GM12878 (cell line): ENCODE data around the gene PANK1. TPM values are rescaled to one million over a fixed set of nuclear protein-coding genes. Genes with fewer than 3 reads are reported as not detected.

Experiments used
- BRCA1 ChIP-seq: IDR thresholded peaks from 2 replicates; pipeline ENCODE4 v1.6.1; 2011; ENCODE audit warnings: low read depth, low read length, improper control_type of control experiment
- IRF4 ChIP-seq: IDR thresholded peaks from 2 replicates; pipeline ENCODE4 v1.6.1; 2011; ENCODE audit warnings: low read depth, low read length
- NR2F1 ChIP-seq: fragments of 450-650 bp; conservative IDR thresholded peaks from 2 replicates; pipeline ENCODE4 v1.6.1; 2017; ENCODE audit warnings: mild to moderate bottlenecking
- YY1 ChIP-seq: IDR thresholded peaks from 2 replicates; pipeline ENCODE4 v1.6.1; 2011; ENCODE audit warnings: low read depth, mild to moderate bottlenecking, low read length
- polyA plus RNA-seq, 11 experiments: library from polyadenylated mRNA; depleted of rRNA in 4 of 11; unstranded in 6 of 11; stranded (reverse) in 5 of 11; fragments of >200 nt; fragmentation: Nextera tagmentation in 4 of 11; fragmentation: Illumina TruSeq in 1 of 11; extraction: Ambion mirVana in 4 of 11; extraction: Trizol in 1 of 11; gene quantifications; 1 replicate in 1 of 11; 2 replicates in 10 of 11; pipeline versions ENCODE4 v1.2.1 to v1.2.3, GENCODE V29; 2011 to 2016; ENCODE audit warnings: inconsistent platforms in 2 of 11, missing spikeins in 2 of 11, low read depth in 1 of 11
- total RNA-seq, 4 experiments: library from RNA; depleted of rRNA in 3 of 4; stranded (reverse); fragments of >200 nt in 3 of 4; fragmentation: Illumina TruSeq in 1 of 4; extraction: Trizol in 1 of 4; gene quantifications; 2 replicates each; pipeline versions ENCODE4 v1.2.1 to v1.2.3, GENCODE V29; 2013 to 2021
- TF ChIP-seq, protein P1 (sequence below): fragments of 450-650 bp; IDR thresholded peaks from 2 replicates; pipeline ENCODE4 v1.6.1; 2017; ENCODE audit warnings: mild to moderate bottlenecking, low read depth, inconsistent platforms; ENCODE audit not compliant: poor library complexity, severe bottlenecking
- TF ChIP-seq, protein P2 (sequence below): fragments of 150-350 bp; IDR thresholded peaks from 2 replicates; pipeline ENCODE4 v1.6.1; 2016; ENCODE audit warnings: low read depth, low read length

Gene PANK1
- total and polyA plus RNA-seq, 10 of the 15 experiments (the other 5 are each of a cell fraction or from before 2014, with no cell fraction given), result 1.9 to 10.6 (median 5.8) TPM

GRCh38 chr10:89567576-89568245 is 77.3 kb downstream of the PANK1 start (continued):
- TF ChIP-seq, protein P1, sequence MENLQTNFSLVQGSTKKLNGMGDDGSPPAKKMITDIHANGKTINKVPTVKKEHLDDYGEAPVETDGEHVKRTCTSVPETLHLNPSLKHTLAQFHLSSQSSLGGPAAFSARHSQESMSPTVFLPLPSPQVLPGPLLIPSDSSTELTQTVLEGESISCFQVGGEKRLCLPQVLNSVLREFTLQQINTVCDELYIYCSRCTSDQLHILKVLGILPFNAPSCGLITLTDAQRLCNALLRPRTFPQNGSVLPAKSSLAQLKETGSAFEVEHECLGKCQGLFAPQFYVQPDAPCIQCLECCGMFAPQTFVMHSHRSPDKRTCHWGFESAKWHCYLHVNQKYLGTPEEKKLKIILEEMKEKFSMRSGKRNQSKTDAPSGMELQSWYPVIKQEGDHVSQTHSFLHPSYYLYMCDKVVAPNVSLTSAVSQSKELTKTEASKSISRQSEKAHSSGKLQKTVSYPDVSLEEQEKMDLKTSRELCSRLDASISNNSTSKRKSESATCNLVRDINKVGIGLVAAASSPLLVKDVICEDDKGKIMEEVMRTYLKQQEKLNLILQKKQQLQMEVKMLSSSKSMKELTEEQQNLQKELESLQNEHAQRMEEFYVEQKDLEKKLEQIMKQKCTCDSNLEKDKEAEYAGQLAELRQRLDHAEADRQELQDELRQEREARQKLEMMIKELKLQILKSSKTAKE, result no peak
- TF ChIP-seq YY1 (no peak), BRCA1 (no peak), IRF4 (no peak), NR2F1 (no peak)
- TF ChIP-seq, protein P2, sequence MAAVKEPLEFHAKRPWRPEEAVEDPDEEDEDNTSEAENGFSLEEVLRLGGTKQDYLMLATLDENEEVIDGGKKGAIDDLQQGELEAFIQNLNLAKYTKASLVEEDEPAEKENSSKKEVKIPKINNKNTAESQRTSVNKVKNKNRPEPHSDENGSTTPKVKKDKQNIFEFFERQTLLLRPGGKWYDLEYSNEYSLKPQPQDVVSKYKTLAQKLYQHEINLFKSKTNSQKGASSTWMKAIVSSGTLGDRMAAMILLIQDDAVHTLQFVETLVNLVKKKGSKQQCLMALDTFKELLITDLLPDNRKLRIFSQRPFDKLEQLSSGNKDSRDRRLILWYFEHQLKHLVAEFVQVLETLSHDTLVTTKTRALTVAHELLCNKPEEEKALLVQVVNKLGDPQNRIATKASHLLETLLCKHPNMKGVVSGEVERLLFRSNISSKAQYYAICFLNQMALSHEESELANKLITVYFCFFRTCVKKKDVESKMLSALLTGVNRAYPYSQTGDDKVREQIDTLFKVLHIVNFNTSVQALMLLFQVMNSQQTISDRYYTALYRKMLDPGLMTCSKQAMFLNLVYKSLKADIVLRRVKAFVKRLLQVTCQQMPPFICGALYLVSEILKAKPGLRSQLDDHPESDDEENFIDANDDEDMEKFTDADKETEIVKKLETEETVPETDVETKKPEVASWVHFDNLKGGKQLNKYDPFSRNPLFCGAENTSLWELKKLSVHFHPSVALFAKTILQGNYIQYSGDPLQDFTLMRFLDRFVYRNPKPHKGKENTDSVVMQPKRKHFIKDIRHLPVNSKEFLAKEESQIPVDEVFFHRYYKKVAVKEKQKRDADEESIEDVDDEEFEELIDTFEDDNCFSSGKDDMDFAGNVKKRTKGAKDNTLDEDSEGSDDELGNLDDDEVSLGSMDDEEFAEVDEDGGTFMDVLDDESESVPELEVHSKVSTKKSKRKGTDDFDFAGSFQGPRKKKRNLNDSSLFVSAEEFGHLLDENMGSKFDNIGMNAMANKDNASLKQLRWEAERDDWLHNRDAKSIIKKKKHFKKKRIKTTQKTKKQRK, result no peak
